ENCODE data around the gene COPRS.

GRCh38 chr17:31888124-31888523 is 29.1 kb upstream of the COPRS start:
- TF ChIP-seq POLR2A (IDR thresholded peaks at IDR 0.05; ENCODE audit: borderline replicate concordance, extremely low read depth, insufficient read depth, insufficient read length) (no peak), CTCF (IDR thresholded peaks at IDR 0.05 in 2 of 3, conservative IDR thresholded peaks at IDR 0.05 in 1 of 3; ENCODE audit: borderline replicate concordance in 1 of 3, insufficient read depth in 1 of 3, low read depth in 2 of 3, low read length in 2 of 3) (no peak), EGR1 (IDR thresholded peaks at IDR 0.05; ENCODE audit: low read depth) (no peak), ZFX (IDR thresholded peaks at IDR 0.05) (no peak)
